ENCODE measurements around the gene CCS. TPM values are rescaled to one million over a fixed set of nuclear protein-coding genes. Genes with fewer than 3 reads are reported as not detected.

The CCS gene
- total RNA-seq, 4 donors from 2014 or later = 27.8 to 50.7 (median 34.8) TPM

GRCh38 chr11:66559866-66560676, 32.9 kb upstream of the CCS start:
- Histone ChIP-seq H3K27ac (replicated peaks in 1 of 4) (no peak overlapping the region), H3K4me3 (no peak overlapping the region), H3K4me1 (peaks cover 8 to 16% (median 12%) of the 10 kb centered on the region in 4 donors), H3K9me3 (no peaks in the 10 kb centered on the region), H3K36me3 (peaks cover 0 to 27% (median 20%) of the 10 kb centered on the region in 4 donors), H3K27me3 (peaks cover 0 to 10% (median 0%) of the 10 kb centered on the region in 4 donors)
- DNase-seq (ENCODE audit: extremely low spot score) = no peak
- TF ChIP-seq POLR2AphosphoS5 (IDR thresholded peaks at IDR 0.05) (no peak), POLR2A (IDR thresholded peaks at IDR 0.05; ENCODE audit: low read depth) (no peak), CTCF (IDR thresholded peaks at IDR 0.05) (no peak), EP300 (IDR thresholded peaks at IDR 0.05) (no peak)
- intact Hi-C loops (cut with DNase I) = loop anchor here (10.0 kb wide), 1 partner anchor 285 kb away; the partner anchor contains the start of gene RCE1
- WGBS = 74% methylated on average over 13 of the region's 27 CpGs

GRCh38 chr11:66561178-66561974, 31.6 kb upstream of the CCS start:
- TF ChIP-seq CTCF (IDR thresholded peaks at IDR 0.05) (no peak), POLR2AphosphoS5 (IDR thresholded peaks at IDR 0.05) (no peak), EP300 (IDR thresholded peaks at IDR 0.05) (no peak), POLR2A (IDR thresholded peaks at IDR 0.05; ENCODE audit: low read depth) (no peak)
- H3K4me1 ChIP-seq = peaks cover 8 to 16% (median 12%) of the 10 kb centered on the region in 4 donors
- no peak overlapping the region for H3K27ac ChIP-seq (replicated peaks in 1 of 4)
- H3K4me3 ChIP-seq = no peak overlapping the region
- intact Hi-C loops (cut with DNase I) = loop anchor here (10.0 kb wide), 1 partner anchor 283 kb away; the partner anchor contains the start of gene RCE1
- H3K9me3 ChIP-seq = no peaks in the 10 kb centered on the region
- H3K27me3 ChIP-seq = peaks cover 0 to 10% (median 0%) of the 10 kb centered on the region in 4 donors
- WGBS = 86% methylated on average over 5 of the region's 14 CpGs
- H3K36me3 ChIP-seq = peaks cover 5 to 39% (median 31%) of the 10 kb centered on the region in 4 donors
- DNase-seq (ENCODE audit: extremely low spot score) = no peak

GRCh38 chr11:66561975-66562248, 31.1 kb upstream of the CCS start:
- Histone ChIP-seq H3K27ac (replicated peaks in 1 of 4) (no peak overlapping the region), H3K4me3 (no peak overlapping the region), H3K9me3 (no peaks in the 10 kb centered on the region), H3K4me1 (peaks cover 8 to 17% (median 12%) of the 10 kb centered on the region in 4 donors), H3K36me3 (peaks cover 5 to 40% (median 31%) of the 10 kb centered on the region in 4 donors), H3K27me3 (peaks cover 0 to 10% (median 0%) of the 10 kb centered on the region in 4 donors)
- 93% methylated on average over 8 of the region's 9 CpGs for WGBS
- no peak for DNase-seq (ENCODE audit: extremely low spot score)
- no peak for TF ChIP-seq POLR2AphosphoS5 (IDR thresholded peaks at IDR 0.05)
- no peak for TF ChIP-seq CTCF (IDR thresholded peaks at IDR 0.05)
- no peak for TF ChIP-seq POLR2A (IDR thresholded peaks at IDR 0.05; ENCODE audit: low read depth)
- no peak for TF ChIP-seq EP300 (IDR thresholded peaks at IDR 0.05)
- intact Hi-C loops (cut with DNase I) = loop anchor here (10.0 kb wide), 1 partner anchor 283 kb away; the partner anchor contains the start of gene RCE1

- H3K27ac ChIP-seq (replicated peaks in 1 of 4) = no peak overlapping the region
Measured at GRCh38 chr11:66562275-66562674, 30.7 kb upstream of the CCS start.

More at GRCh38 chr11:66562275-66562674, 30.7 kb upstream of the CCS start:
- peaks cover 8 to 20% (median 15%) of the 10 kb centered on the region in 4 donors for H3K4me1 ChIP-seq
- peaks cover 5 to 40% (median 31%) of the 10 kb centered on the region in 4 donors for H3K36me3 ChIP-seq
- H3K4me3 ChIP-seq = no peak overlapping the region
- no peaks in the 10 kb centered on the region for H3K9me3 ChIP-seq
- TF ChIP-seq POLR2A (IDR thresholded peaks at IDR 0.05; ENCODE audit: low read depth) (no peak), POLR2AphosphoS5 (IDR thresholded peaks at IDR 0.05) (no peak), CTCF (IDR thresholded peaks at IDR 0.05) (no peak), EP300 (IDR thresholded peaks at IDR 0.05) (no peak)
- DNase-seq (ENCODE audit: extremely low spot score) = no peak
- WGBS = 81% methylated on average over 2 of the region's 2 CpGs
- peaks cover 0 to 6% (median 0%) of the 10 kb centered on the region in 4 donors for H3K27me3 ChIP-seq
- intact Hi-C loops (cut with DNase I) = loop anchor here (10.0 kb wide), 1 partner anchor 283 kb away; the partner anchor contains the start of gene RCE1

Data from esophagus muscularis mucosa (tissue), 4 donors.